ENCODE results near the gene GOT1. TPM values are rescaled to one million over a fixed set of nuclear protein-coding genes. Genes with fewer than 3 reads are reported as not detected.

GOT1 gene
- total RNA-seq, 1 donor from 2014 or later = 22.2 TPM

- DNase-seq (ENCODE audit: low read depth in 2 of 2) = peak; percentile 19 to 21
Measured at GRCh38 chr10:99433378-99434020, 3.1 kb upstream of the GOT1 start.

- DNase-seq (ENCODE audit: low read depth in 2 of 2) = no peak
Measured at GRCh38 chr10:99432881-99433280, 2.5 kb upstream of the GOT1 start.

DNA sequence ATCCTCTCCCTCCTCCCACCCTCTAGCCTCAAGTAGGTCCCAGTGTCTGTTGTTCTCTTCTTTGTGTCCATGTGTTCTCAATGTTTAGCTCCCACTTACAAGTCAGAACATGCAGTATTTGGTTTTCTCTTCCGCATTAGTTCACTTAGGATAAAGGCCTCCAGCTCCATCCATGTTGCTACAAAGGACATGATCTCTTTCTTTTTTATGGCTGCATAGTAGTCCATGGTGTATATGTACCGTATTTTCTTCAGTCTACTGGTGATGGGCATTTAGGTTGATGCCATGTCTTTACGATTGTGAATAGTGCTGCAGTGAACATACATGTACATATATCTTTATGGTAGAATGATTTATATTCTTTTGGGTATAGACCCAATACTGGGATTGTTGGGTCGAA lies 1.6 kb upstream of the GOT1 start:
- DNase-seq (ENCODE audit: low read depth in 2 of 2) = no peak

- peak; percentile 2 to 40 for DNase-seq (ENCODE audit: low read depth in 2 of 2)
Measured at GRCh38 chr10:99431190-99431760, 851 bp upstream of the GOT1 start.

DNA sequence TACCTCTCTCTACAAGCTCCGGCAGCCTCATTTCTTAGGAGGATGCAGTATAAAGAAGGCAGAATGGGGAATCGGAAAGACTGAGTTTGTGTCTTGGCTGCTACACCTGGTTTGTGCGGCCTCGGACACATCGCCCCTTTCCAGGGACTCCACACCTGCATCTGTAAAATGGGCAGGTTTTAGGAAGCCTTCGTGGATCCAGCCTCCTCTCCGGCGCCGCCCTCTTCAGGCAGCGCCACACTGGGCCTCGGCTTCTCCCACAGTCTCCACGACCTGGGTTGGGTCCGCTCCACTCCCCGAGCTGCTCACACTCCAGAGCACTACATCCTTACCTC lies 341 bp downstream of the GOT1 start:
- no peak for DNase-seq (ENCODE audit: low read depth in 2 of 2)

GRCh38 chr10:99429517-99430095 lies 818 bp downstream of the GOT1 start:
- no peak for DNase-seq (ENCODE audit: low read depth in 2 of 2)

DNA sequence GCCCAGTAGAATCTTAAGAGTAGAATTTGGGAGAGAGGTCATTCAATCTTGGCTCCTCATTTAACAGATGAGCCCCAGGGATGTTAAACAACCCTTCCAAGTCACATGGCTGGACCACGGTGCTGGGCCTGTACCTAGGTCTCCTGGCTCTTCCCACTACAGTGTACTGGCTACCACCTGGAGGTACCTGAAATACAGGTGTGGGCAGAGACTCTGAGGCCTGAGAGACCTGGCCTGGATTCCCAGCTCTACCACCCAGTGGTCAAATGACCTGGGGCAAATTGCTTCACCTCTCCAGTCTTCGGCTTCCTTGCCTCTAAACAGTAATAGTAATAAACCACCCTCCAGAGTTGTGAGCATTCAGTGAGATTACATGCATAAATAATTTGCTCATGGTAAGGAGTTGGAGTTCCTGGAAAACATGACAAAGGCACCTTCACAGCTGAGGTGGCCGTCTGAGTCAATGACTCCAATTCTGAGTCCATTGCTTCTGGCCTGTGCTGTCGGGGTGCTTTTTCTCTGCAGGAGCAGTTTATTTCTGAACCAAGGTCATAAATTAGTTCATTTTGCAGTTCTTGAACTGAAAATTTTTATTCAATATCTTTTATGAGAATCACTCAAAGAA lies 2.7 kb downstream of the GOT1 start:
- DNase-seq (ENCODE audit: low read depth in 2 of 2) = no peak

GRCh38 chr10:99426689-99427088 lies 3.7 kb downstream of the GOT1 start:
- no peak for DNase-seq (ENCODE audit: low read depth in 2 of 2)

GRCh38 chr10:99425204-99425603 lies 5.2 kb downstream of the GOT1 start:
- no peak for DNase-seq (ENCODE audit: low read depth in 2 of 2)

DNA sequence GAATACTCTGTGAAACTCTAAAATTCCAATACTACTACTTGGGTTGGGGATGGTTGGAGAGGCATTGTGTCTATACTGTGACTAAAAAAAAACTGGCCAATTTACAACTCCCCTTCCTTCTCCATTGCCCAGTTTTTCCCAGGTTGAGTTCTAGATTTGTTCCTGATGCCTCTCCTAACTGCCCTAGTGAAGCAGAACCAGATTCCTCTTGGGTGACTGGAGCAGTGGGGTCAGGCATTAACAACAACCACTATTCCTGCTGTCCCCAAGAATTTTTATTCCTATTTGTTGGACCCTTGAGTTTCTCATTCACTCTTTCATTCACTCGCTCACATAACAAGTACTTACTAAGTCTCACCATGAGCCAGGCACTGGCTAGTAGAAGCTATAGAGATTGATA lies 5.8 kb downstream of the GOT1 start:
- no peak for DNase-seq (ENCODE audit: low read depth in 2 of 2)

- no peak for DNase-seq (ENCODE audit: low read depth in 2 of 2)
Measured at GRCh38 chr10:99422529-99423096, 7.8 kb downstream of the GOT1 start.

DNA sequence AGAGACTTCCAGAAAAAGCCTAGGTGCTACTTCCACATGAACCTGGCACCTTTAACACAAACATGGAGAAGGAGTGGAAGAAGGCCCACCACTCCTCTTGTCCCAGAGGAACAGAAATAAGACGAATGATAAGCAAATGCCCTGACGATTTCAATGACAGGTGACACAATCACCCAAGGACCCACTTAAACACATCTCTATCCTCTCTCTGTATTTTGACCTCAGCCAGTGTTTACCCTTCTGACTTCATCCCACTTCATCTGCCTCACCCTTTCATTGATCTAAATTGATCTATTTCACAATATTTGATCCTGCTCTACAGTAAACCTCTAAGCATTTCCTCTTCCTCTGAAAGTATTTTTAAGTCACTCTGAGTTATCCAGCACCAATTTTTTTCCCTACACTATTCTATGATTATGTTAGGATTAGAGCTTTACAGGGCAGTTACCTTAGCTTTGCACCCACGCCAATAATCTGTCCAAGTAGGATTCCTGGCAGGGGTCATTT lies 9.1 kb downstream of the GOT1 start:
- no peak for DNase-seq (ENCODE audit: low read depth in 2 of 2)

DNA sequence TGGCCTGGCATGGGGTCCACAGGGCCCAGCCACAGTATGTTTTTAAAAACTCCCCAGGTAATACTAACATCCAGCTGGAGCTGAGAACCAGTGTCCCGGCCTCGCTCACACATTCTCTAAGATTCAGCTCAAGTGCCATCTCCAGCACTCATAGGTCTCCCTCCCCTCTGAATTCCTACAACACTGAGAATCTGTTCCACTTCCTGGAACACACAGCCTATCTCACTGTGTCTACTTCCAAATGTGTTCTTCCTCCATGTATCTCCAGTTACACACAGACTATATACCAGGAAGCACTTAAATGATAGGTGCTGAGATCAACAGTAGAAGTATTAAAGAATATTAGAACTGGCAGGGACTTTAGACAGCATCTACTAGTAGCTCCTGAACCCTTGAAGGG lies 10.7 kb downstream of the GOT1 start:
- DNase-seq (ENCODE audit: low read depth in 2 of 2) = no peak

DNA sequence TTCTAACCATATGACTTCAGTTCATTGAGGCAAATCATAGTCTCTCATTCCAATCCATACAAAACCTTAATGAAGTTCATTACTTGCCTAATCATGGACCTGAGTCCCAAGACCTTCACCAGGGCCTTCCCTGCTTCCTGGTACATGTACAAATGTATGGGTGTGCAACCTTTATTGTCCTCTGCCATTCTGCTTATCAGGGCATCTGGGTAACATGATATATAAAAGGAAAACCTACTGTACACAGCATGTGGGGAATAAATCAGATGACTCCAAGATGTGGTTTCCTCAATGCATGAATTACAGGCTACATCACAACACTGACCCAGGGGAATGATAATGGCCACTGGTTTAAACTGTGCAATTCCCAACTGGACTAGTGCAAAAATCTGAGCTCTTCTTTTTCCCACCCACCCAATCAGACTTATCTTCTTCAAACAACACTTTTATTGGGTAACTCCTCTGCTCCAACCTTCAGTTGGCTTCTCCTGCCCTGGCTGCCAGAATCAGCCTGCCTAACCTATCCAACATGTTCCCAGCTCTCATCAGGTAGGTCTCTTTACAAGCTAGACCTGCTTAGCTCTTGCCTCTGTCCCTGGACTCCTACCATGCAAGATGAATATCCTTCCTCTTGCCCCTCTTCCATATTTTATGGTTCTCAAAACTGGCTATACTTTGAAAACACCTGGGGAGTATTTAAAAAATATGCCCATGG lies 11.4 kb downstream of the GOT1 start:
- no peak for DNase-seq (ENCODE audit: low read depth in 2 of 2)

GRCh38 chr10:99412099-99412498 lies 18.3 kb downstream of the GOT1 start:
- DNase-seq (ENCODE audit: low read depth in 2 of 2) = no peak

- no peak for DNase-seq (ENCODE audit: low read depth in 2 of 2)
Measured at GRCh38 chr10:99411546-99411945, 18.9 kb downstream of the GOT1 start.

- no peak for DNase-seq (ENCODE audit: low read depth in 2 of 2)
Measured at GRCh38 chr10:99410876-99411275, 19.5 kb downstream of the GOT1 start.

DNA sequence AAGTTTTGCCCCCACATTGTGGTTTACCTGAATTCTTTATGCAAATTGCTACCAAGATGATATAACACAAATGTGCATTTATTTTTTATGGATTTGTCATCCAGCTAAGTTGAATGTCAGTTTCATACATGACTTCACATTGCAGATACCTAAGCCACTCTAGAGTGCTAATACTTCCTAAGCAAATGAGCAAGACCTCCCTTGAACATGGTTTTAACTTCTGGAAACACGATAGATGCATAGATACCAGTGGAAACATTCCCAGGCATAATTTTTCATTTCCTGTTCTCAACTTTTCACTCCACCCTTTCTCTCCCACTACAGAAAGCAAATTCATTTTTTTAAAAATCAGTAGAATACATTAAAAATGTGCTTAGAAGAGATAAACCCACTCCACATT lies 20.3 kb downstream of the GOT1 start:
- DNase-seq (ENCODE audit: low read depth in 2 of 2) = no peak

GRCh38 chr10:99406149-99406548 lies 24.3 kb downstream of the GOT1 start:
- DNase-seq (ENCODE audit: low read depth in 2 of 2) = no peak

- peak; percentile 23 to 84 for DNase-seq (ENCODE audit: low read depth in 2 of 2)
Measured at GRCh38 chr10:99403674-99404073, 26.8 kb downstream of the GOT1 start.

- DNase-seq (ENCODE audit: low read depth in 2 of 2) = no peak
Measured at GRCh38 chr10:99399664-99400063, 30.8 kb downstream of the GOT1 start.

- DNase-seq (ENCODE audit: low read depth in 2 of 2) = no peak
Measured at GRCh38 chr10:99396471-99396870, 34.0 kb downstream of the GOT1 start.

Measured in lung microvascular endothelial cell (primary cell).